HG02763 (cell line): ENCODE results near the gene CAPN9.
"Not testable (repeated sequence)": the region's sequence is repeated elsewhere in the genome, so short reads cannot be mapped to it uniquely, and the experiment has no call there.

ENCODE experiments used
- ATAC-seq: cut with Tn5 transposase; IDR thresholded peaks from one replicate; pipeline ENCODE4 v1.9.1; 2021; ENCODE audit warnings: mild to moderate bottlenecking, moderate library complexity; ENCODE audit not compliant: unreplicated experiment

CAPN9 gene

GRCh38 chr1:230747890-230748800 lies 957 bp downstream of the CAPN9 start:
- no peak for ATAC-seq

- ATAC-seq: no peak
Observed at GRCh38 chr1:230749150-230749549, 2.0 kb downstream of the CAPN9 start.

- ATAC-seq: no peak
Observed at GRCh38 chr1:230749635-230750034, 2.4 kb downstream of the CAPN9 start.

- no peak for ATAC-seq
Observed at GRCh38 chr1:230750576-230750975, 3.4 kb downstream of the CAPN9 start.

GRCh38 chr1:230750986-230751625 lies 3.9 kb downstream of the CAPN9 start:
- no peak for ATAC-seq

- no peak for ATAC-seq
Observed at GRCh38 chr1:230752407-230752806, 5.2 kb downstream of the CAPN9 start.

GRCh38 chr1:230753191-230753585 lies 6.0 kb downstream of the CAPN9 start:
- no peak for ATAC-seq

- ATAC-seq: peak; percentile 48
Observed at GRCh38 chr1:230753586-230754251, 6.5 kb downstream of the CAPN9 start.

GRCh38 chr1:230754796-230755195 lies 7.6 kb downstream of the CAPN9 start:
- no peak for ATAC-seq

- no peak for ATAC-seq
Observed at GRCh38 chr1:230757856-230758708, 10.9 kb downstream of the CAPN9 start.

- no peak for ATAC-seq
Observed at GRCh38 chr1:230758709-230759368, 11.7 kb downstream of the CAPN9 start.

GRCh38 chr1:230759369-230760065 lies 12.3 kb downstream of the CAPN9 start:
- ATAC-seq: no peak

GRCh38 chr1:230760360-230760827 lies 13.2 kb downstream of the CAPN9 start:
- ATAC-seq: no peak

- no peak for ATAC-seq
Observed at GRCh38 chr1:230761443-230762167, 14.4 kb downstream of the CAPN9 start.

GRCh38 chr1:230763927-230764591 lies 16.9 kb downstream of the CAPN9 start:
- no peak for ATAC-seq

- ATAC-seq: no peak
Observed at GRCh38 chr1:230766318-230766717, 19.1 kb downstream of the CAPN9 start.

- ATAC-seq: not testable (repeated sequence)
Observed at GRCh38 chr1:230767859-230768612, 20.8 kb downstream of the CAPN9 start.
